SK-N-SH (cell line): ENCODE measurements around the gene C6orf132. TPM values are rescaled to one million over a fixed set of nuclear protein-coding genes. Genes with fewer than 3 reads are reported as not detected.

Experiments
- CTCF ChIA-PET: fragments of 300-600, 350-600 bp; formaldehyde crosslinking; extraction: SDS; loops from one replicate; lab custom pipeline; 2021; lab: Yijun Ruan, JAX
- POLR2A ChIA-PET: fragments of 350-600 bp; sonication (Branson Sonifier 250); formaldehyde crosslinking; extraction: SDS; loops from one replicate; lab custom pipeline; 2020; ENCODE audit warnings: antibody characterized with exemption, inconsistent platforms; lab: Yijun Ruan, JAX
- DNase-seq: peaks from one replicate; pipeline ENCODE4 v3.0.0; 2012
- H2AFZ ChIP-seq: fragments of 200-600 bp; sonication (generic); 2 replicates; pipeline ENCODE4 v1.8.1; 2016; ENCODE audit warnings: antibody characterized with exemption, mild to moderate bottlenecking, low read depth
- H3F3A ChIP-seq: fragments of 200-600 bp; sonication (generic); replicated peaks from 2 replicates; pipeline ENCODE3; 2016; ENCODE audit warnings: antibody characterized with exemption, mild to moderate bottlenecking; ENCODE audit not compliant: insufficient read depth
- H3K27ac ChIP-seq, 2 experiments: fragments of 200-500 bp in 1 of 2; fragments of 200-600 bp in 1 of 2; sonication (Bioruptor generic) in 1 of 2; sonication (generic), shearing (Covaris generic) in 1 of 2; 2 replicates each; pipeline versions ENCODE4 v1.5.1 to v1.6.1; 2014 to 2016; ENCODE audit warnings: low read depth in 2 of 2, inconsistent platforms in 1 of 2, low read length in 1 of 2, mild to moderate bottlenecking in 1 of 2, mixed read lengths in 1 of 2
- H3K27me3 ChIP-seq: fragments of 200-600 bp; sonication (generic), shearing (Covaris generic); 2 replicates; pipeline ENCODE4 v1.6.1; 2016; ENCODE audit warnings: mixed run types; ENCODE audit not compliant: insufficient read depth
- H3K36me3 ChIP-seq, 2 experiments: fragments of 200-500 bp in 1 of 2; fragments of 200-600 bp in 1 of 2; sonication (Bioruptor generic) in 1 of 2; sonication (generic) in 1 of 2; replicated peaks in 1 of 2; 2 replicates each; pipeline versions ENCODE3 to v1.5.1; 2014 to 2016; ENCODE audit warnings: low read length in 1 of 2, mild to moderate bottlenecking in 1 of 2; ENCODE audit not compliant: insufficient read depth in 2 of 2, control insufficient read depth in 1 of 2
- H3K4me1 ChIP-seq, 2 experiments: fragments of 200-500 bp in 1 of 2; fragments of 200-600 bp in 1 of 2; sonication (Bioruptor generic) in 1 of 2; sonication (generic), shearing (Covaris generic) in 1 of 2; 2 replicates each; pipeline versions ENCODE4 v1.5.1 to v1.6.1; 2014 to 2016; ENCODE audit warnings: low read depth in 1 of 2, low read length in 1 of 2, mixed run types in 1 of 2; ENCODE audit not compliant: insufficient read depth in 2 of 2, control insufficient read depth in 1 of 2
- H3K4me2 ChIP-seq: fragments of 200-600 bp; sonication (generic), shearing (Covaris generic); 2 replicates; pipeline ENCODE4 v1.6.1; 2017; ENCODE audit warnings: mixed run types
- H3K4me3 ChIP-seq, 2 experiments: fragments of 200-500 bp in 1 of 2; fragments of 200-600 bp in 1 of 2; sonication (Bioruptor generic) in 1 of 2; sonication (generic), shearing (Covaris generic) in 1 of 2; 2 replicates each; pipeline versions ENCODE4 v1.5.1 to v1.8.1; 2014 to 2016; ENCODE audit warnings: low read depth in 2 of 2, inconsistent platforms in 1 of 2, low read length in 1 of 2, mild to moderate bottlenecking in 1 of 2, mixed read lengths in 1 of 2, moderate library complexity in 1 of 2
- H3K79me2 ChIP-seq: fragments of 200-600 bp; sonication (generic); 2 replicates; pipeline ENCODE4 v1.8.1; 2017; ENCODE audit warnings: mild to moderate bottlenecking; ENCODE audit not compliant: insufficient read depth
- H3K9ac ChIP-seq: fragments of 200-600 bp; sonication (generic); 2 replicates; pipeline ENCODE4 v1.6.1; 2017; ENCODE audit warnings: mixed run types
- H3K9me2 ChIP-seq: fragments of 200-600 bp; sonication (generic); 2 replicates; pipeline ENCODE4 v1.6.1; 2017; ENCODE audit warnings: mixed run types
- H3K9me3 ChIP-seq: fragments of 200-600 bp; sonication (generic); 2 replicates; pipeline ENCODE4 v1.6.1; 2017; ENCODE audit warnings: mixed run types, mild to moderate bottlenecking, moderate library complexity
- H4K20me1 ChIP-seq: fragments of 200-600 bp; sonication (generic); 2 replicates; pipeline ENCODE4 v1.6.1; 2017; ENCODE audit warnings: mild to moderate bottlenecking, mixed run types; ENCODE audit not compliant: insufficient read depth
- ELF1 ChIP-seq: IDR thresholded peaks from 2 replicates; pipeline ENCODE4 v1.4.0; 2012
- EP300 ChIP-seq, 2 experiments: IDR thresholded peaks; 2 replicates each; pipeline versions ENCODE4 v1.4.0 to v1.6.1; 2012; ENCODE audit warnings: borderline replicate concordance in 1 of 2, low read depth in 1 of 2, low read length in 1 of 2
- EZH2phosphoT487 ChIP-seq: fragments of 200-600 bp; sonication (generic); IDR thresholded peaks from 2 replicates; pipeline ENCODE4 v1.6.1; 2017; ENCODE audit warnings: low read depth, mixed run types, mild to moderate bottlenecking, antibody characterized with exemption, moderate library complexity, borderline replicate concordance
- GABPA ChIP-seq: IDR thresholded peaks from 2 replicates; pipeline ENCODE4 v1.4.0; 2012; ENCODE audit warnings: low read depth, mild to moderate bottlenecking
- JUND ChIP-seq: IDR thresholded peaks from 2 replicates; pipeline ENCODE4 v1.4.0; 2012
- MXI1 ChIP-seq: IDR thresholded peaks from 2 replicates; pipeline ENCODE4 v1.6.1; 2012; ENCODE audit warnings: mild to moderate bottlenecking, low read depth, low read length, improper control_type of control experiment
- NRF1 ChIP-seq: IDR thresholded peaks from 2 replicates; pipeline ENCODE4 v1.6.1; 2012; ENCODE audit warnings: low read depth, mild to moderate bottlenecking, low read length
- POLR2AphosphoS5 ChIP-seq: IDR thresholded peaks from 2 replicates; pipeline ENCODE4 v1.6.1; 2012; ENCODE audit warnings: low read depth, low read length
- REST ChIP-seq: IDR thresholded peaks from 2 replicates; pipeline ENCODE4 v1.6.1; 2012; ENCODE audit warnings: mild to moderate bottlenecking, low read depth, low read length, moderate library complexity
- TCF12 ChIP-seq: IDR thresholded peaks from 2 replicates; pipeline ENCODE4 v1.4.0; 2012
- TEAD4 ChIP-seq: IDR thresholded peaks from 2 replicates; pipeline ENCODE4 v1.4.0; 2012; ENCODE audit warnings: mild to moderate bottlenecking, borderline replicate concordance; ENCODE audit not compliant: insufficient read depth
- YY1 ChIP-seq: IDR thresholded peaks from 2 replicates; pipeline ENCODE4 v1.4.0; 2012; ENCODE audit warnings: low read depth, mild to moderate bottlenecking
- WGBS: methylation state at CpG from one replicate; pipeline ENCODE4 v1.1.6; 2017; ENCODE audit warnings: low lambda C conversion rate; 5-methylcytosine and 5-hydroxymethylcytosine counted together
- polyA plus RNA-seq, 3 experiments: library from polyadenylated mRNA; depleted of rRNA; stranded (reverse); fragments of >200 nt; gene quantifications; 2 replicates each; pipeline ENCODE4 v1.2.3, GENCODE V29; 2012
- TF ChIP-seq, protein P1 (sequence below): fragments of 200-600 bp; sonication (generic); IDR thresholded peaks from 2 replicates; pipeline ENCODE4 v1.6.1; 2017; ENCODE audit warnings: antibody characterized with exemption, mild to moderate bottlenecking, moderate library complexity
- TF ChIP-seq, protein P2 (sequence below): IDR thresholded peaks from 2 replicates; pipeline ENCODE4 v1.4.0; 2012; ENCODE audit warnings: low read depth, borderline replicate concordance
- TF ChIP-seq, protein P3 (sequence below): IDR thresholded peaks from 2 replicates; pipeline ENCODE4; 2012

C6orf132 gene
- polyA plus RNA-seq, 1 of the 3 experiments (the other 2 are of a cell fraction) = not detected

- Histone ChIP-seq H4K20me1 (no peaks in the 10 kb centered on the region), H2AFZ (no peak overlapping the region), H3K79me2 (no peaks in the 10 kb centered on the region), H3K4me2 (no peak overlapping the region), H3K9ac (no peak overlapping the region), H3K36me3 (peaks cover 32 to 42% of the 10 kb centered on the region in 2 experiments), H3K27me3 (no peaks in the 10 kb centered on the region), H3K9me3 (no peaks in the 10 kb centered on the region), H3K4me1 (no peaks in the 10 kb centered on the region), H3F3A (no peaks in the 10 kb centered on the region), H3K27ac (no peak overlapping the region), H3K9me2 (no peaks in the 10 kb centered on the region), H3K4me3 (no peak overlapping the region)
- no peak for DNase-seq
- POLR2A ChIA-PET = no interaction called here
- CTCF ChIA-PET = interaction anchor here (0.6 to 18.1 kb wide), 6 partner anchors 22 to 512 kb away, joined by 3 to 159 read pairs (median 5); no protein-coding TSS in a partner anchor
- 88% methylated on average over 2 of the region's 2 CpGs for WGBS
- TF ChIP-seq, protein P1, sequence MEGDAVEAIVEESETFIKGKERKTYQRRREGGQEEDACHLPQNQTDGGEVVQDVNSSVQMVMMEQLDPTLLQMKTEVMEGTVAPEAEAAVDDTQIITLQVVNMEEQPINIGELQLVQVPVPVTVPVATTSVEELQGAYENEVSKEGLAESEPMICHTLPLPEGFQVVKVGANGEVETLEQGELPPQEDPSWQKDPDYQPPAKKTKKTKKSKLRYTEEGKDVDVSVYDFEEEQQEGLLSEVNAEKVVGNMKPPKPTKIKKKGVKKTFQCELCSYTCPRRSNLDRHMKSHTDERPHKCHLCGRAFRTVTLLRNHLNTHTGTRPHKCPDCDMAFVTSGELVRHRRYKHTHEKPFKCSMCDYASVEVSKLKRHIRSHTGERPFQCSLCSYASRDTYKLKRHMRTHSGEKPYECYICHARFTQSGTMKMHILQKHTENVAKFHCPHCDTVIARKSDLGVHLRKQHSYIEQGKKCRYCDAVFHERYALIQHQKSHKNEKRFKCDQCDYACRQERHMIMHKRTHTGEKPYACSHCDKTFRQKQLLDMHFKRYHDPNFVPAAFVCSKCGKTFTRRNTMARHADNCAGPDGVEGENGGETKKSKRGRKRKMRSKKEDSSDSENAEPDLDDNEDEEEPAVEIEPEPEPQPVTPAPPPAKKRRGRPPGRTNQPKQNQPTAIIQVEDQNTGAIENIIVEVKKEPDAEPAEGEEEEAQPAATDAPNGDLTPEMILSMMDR = no peak
- TF ChIP-seq POLR2AphosphoS5 = no peak
- TF ChIP-seq, protein P2, sequence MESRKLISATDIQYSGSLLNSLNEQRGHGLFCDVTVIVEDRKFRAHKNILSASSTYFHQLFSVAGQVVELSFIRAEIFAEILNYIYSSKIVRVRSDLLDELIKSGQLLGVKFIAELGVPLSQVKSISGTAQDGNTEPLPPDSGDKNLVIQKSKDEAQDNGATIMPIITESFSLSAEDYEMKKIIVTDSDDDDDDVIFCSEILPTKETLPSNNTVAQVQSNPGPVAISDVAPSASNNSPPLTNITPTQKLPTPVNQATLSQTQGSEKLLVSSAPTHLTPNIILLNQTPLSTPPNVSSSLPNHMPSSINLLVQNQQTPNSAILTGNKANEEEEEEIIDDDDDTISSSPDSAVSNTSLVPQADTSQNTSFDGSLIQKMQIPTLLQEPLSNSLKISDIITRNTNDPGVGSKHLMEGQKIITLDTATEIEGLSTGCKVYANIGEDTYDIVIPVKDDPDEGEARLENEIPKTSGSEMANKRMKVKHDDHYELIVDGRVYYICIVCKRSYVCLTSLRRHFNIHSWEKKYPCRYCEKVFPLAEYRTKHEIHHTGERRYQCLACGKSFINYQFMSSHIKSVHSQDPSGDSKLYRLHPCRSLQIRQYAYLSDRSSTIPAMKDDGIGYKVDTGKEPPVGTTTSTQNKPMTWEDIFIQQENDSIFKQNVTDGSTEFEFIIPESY = no peak
- no peak for TF ChIP-seq MXI1
- no peak for TF ChIP-seq YY1
- TF ChIP-seq, protein P3, sequence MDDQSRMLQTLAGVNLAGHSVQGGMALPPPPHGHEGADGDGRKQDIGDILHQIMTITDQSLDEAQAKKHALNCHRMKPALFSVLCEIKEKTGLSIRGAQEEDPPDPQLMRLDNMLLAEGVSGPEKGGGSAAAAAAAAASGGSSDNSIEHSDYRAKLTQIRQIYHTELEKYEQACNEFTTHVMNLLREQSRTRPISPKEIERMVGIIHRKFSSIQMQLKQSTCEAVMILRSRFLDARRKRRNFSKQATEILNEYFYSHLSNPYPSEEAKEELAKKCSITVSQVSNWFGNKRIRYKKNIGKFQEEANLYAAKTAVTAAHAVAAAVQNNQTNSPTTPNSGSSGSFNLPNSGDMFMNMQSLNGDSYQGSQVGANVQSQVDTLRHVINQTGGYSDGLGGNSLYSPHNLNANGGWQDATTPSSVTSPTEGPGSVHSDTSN = no peak
- TF ChIP-seq TCF12 = no peak
- no peak for TF ChIP-seq TEAD4
- TF ChIP-seq JUND = no peak
- no peak for TF ChIP-seq EZH2phosphoT487
- TF ChIP-seq ELF1 = no peak
- no peak for TF ChIP-seq REST
- TF ChIP-seq GABPA = no peak
- no peak for TF ChIP-seq EP300 (IDR thresholded peaks at IDR 0.05; ENCODE audit: borderline replicate concordance in 1 of 2, low read depth in 1 of 2, low read length in 1 of 2)
- no peak for TF ChIP-seq NRF1
Measured at GRCh38 chr6:42073287-42073686, 69.1 kb downstream of the C6orf132 start.
